Measurements from ENCODE around the gene PAX6. TPM values are rescaled to one million over a fixed set of nuclear protein-coding genes. Genes with fewer than 3 reads are reported as not detected.

The PAX6 gene
- total RNA-seq, 3 donors from 2014 or later: 0.88 TPM; not detected in 2

DNA sequence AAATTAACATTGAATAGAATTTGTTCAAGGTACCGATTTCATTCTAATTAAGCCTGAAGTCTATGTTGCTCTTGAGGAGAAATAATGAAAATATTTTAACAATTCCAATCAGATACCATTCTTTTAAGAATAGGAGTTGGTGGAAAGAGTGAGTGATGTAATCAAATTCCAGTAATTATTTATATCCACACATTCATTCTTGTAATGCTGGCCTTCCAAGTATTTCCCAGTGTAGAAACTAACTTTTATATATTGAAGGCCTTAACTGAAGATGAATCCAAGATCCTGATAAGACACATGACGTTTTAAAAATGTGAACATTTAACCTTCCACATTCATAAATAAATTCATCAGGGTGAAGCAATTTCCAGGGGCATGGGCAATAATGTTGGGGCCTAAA, 36.6 kb upstream of the PAX6 start:
- intact Hi-C loops (cut with DNase I; ENCODE audit: low total_unique reads): no loop called here
- Histone ChIP-seq H3K27ac (no peak overlapping the region), H3K27me3 (no peaks in the 10 kb centered on the region), H3K9me3 (no peaks in the 10 kb centered on the region), H3K36me3 (no peaks in the 10 kb centered on the region), H3K4me3 (no peak overlapping the region), H3K4me1 (no peaks in the 10 kb centered on the region)
- no peak for DNase-seq (ENCODE audit: low spot score in 2 of 2)
- TF ChIP-seq, protein P1, sequence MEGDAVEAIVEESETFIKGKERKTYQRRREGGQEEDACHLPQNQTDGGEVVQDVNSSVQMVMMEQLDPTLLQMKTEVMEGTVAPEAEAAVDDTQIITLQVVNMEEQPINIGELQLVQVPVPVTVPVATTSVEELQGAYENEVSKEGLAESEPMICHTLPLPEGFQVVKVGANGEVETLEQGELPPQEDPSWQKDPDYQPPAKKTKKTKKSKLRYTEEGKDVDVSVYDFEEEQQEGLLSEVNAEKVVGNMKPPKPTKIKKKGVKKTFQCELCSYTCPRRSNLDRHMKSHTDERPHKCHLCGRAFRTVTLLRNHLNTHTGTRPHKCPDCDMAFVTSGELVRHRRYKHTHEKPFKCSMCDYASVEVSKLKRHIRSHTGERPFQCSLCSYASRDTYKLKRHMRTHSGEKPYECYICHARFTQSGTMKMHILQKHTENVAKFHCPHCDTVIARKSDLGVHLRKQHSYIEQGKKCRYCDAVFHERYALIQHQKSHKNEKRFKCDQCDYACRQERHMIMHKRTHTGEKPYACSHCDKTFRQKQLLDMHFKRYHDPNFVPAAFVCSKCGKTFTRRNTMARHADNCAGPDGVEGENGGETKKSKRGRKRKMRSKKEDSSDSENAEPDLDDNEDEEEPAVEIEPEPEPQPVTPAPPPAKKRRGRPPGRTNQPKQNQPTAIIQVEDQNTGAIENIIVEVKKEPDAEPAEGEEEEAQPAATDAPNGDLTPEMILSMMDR (IDR thresholded peaks at IDR 0.05): no peak
- TF ChIP-seq POLR2AphosphoS5 (IDR thresholded peaks at IDR 0.05) (no peak), POLR2A (IDR thresholded peaks at IDR 0.05) (no peak)

- no peak for TF ChIP-seq POLR2A (IDR thresholded peaks at IDR 0.05)
- TF ChIP-seq, protein P1 (IDR thresholded peaks at IDR 0.05): no peak
- no peak for TF ChIP-seq POLR2AphosphoS5 (IDR thresholded peaks at IDR 0.05)
- peaks cover 0 to 12% of the 10 kb centered on the region in 2 donors for H3K27me3 ChIP-seq
- no peaks in the 10 kb centered on the region for H3K4me1 ChIP-seq
- intact Hi-C loops (cut with DNase I; ENCODE audit: low total_unique reads): no loop called here
- DNase-seq (ENCODE audit: low spot score in 2 of 2): no peak
- no peaks in the 10 kb centered on the region for H3K9me3 ChIP-seq
- H3K27ac ChIP-seq: no peak overlapping the region
- H3K4me3 ChIP-seq: no peak overlapping the region
- no peaks in the 10 kb centered on the region for H3K36me3 ChIP-seq
Observed at GRCh38 chr11:31845331-31845730, 34.2 kb upstream of the PAX6 start.

DNA sequence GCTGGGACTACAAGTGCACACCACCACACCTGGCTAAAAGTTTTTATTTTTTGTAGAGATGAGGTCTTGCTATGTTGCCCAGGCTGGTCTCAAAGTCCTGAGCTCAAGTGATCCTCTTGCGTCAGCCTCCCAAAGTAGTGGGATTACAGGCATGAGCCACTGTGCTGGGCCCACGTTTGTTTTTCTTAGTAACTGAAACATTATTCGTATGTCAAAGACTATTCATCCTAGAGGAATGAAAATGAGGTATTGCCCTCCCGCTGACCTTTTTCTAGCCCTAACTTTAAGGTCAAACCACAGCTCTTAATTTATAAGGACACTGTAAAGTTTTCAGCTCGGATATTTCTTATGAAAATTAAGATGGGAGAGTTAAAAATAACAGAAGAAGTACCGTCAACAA, 33.2 kb upstream of the PAX6 start:
- TF ChIP-seq, protein P1 (IDR thresholded peaks at IDR 0.05): no peak
- no peak for TF ChIP-seq POLR2AphosphoS5 (IDR thresholded peaks at IDR 0.05)
- no peak for TF ChIP-seq POLR2A (IDR thresholded peaks at IDR 0.05)
- no peak for DNase-seq (ENCODE audit: low spot score in 2 of 2)
- Histone ChIP-seq H3K27ac (no peak overlapping the region), H3K4me1 (no peaks in the 10 kb centered on the region), H3K27me3 (peaks cover 0 to 16% of the 10 kb centered on the region in 2 donors), H3K9me3 (no peaks in the 10 kb centered on the region), H3K4me3 (no peak overlapping the region), H3K36me3 (no peaks in the 10 kb centered on the region)
- intact Hi-C loops (cut with DNase I; ENCODE audit: low total_unique reads): no loop called here

DNA sequence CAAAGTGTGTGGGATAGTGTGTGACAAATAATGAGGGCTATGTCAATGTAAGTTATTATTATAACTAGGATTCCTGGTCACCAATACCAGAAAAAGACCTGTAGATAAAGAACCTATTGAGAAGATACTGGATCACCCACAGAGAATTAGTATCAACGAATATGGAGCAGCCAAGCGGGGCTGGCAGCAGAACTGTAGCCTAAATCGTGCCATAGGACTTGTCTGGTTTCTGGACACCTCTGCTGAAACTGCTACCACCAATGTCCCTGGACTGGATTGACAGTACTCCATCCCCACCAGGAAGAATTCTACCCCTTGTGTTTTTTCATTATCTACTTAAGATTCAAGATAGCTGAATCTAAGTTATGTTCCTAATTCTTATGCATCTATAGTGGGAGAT, 30.3 kb upstream of the PAX6 start:
- peaks cover 0 to 26% of the 10 kb centered on the region in 2 donors for H3K27me3 ChIP-seq
- no peaks in the 10 kb centered on the region for H3K9me3 ChIP-seq
- intact Hi-C loops (cut with DNase I; ENCODE audit: low total_unique reads): no loop called here
- no peak overlapping the region for H3K4me3 ChIP-seq
- no peak overlapping the region for H3K27ac ChIP-seq
- TF ChIP-seq, protein P1 (IDR thresholded peaks at IDR 0.05): no peak
- TF ChIP-seq POLR2A (IDR thresholded peaks at IDR 0.05) (no peak), POLR2AphosphoS5 (IDR thresholded peaks at IDR 0.05) (no peak)
- H3K4me1 ChIP-seq: no peaks in the 10 kb centered on the region
- H3K36me3 ChIP-seq: no peaks in the 10 kb centered on the region
- no peak for DNase-seq (ENCODE audit: low spot score in 2 of 2)

GRCh38 chr11:31834237-31834636, 23.1 kb upstream of the PAX6 start:
- intact Hi-C loops (cut with DNase I; ENCODE audit: low total_unique reads): loop anchor here (10.0 kb wide), 1 partner anchor 1731 kb away; no protein-coding TSS in a partner anchor
- Histone ChIP-seq H3K4me3 (no peak overlapping the region), H3K27me3 (peaks cover 0 to 51% of the 10 kb centered on the region in 2 donors), H3K4me1 (no peaks in the 10 kb centered on the region), H3K36me3 (no peaks in the 10 kb centered on the region), H3K27ac (no peak overlapping the region), H3K9me3 (no peaks in the 10 kb centered on the region)
- TF ChIP-seq, protein P1 (IDR thresholded peaks at IDR 0.05): no peak
- TF ChIP-seq POLR2AphosphoS5 (IDR thresholded peaks at IDR 0.05) (no peak), POLR2A (IDR thresholded peaks at IDR 0.05) (no peak)
- DNase-seq (ENCODE audit: low spot score in 2 of 2): no peak

Data from breast epithelium (tissue), 4 donors.